GM18526 (cell line): Measurements from ENCODE around the gene MED27.

Source experiments
- POLR2A ChIP-seq: IDR thresholded peaks from 3 replicates; pipeline ENCODE4 v1.6.1; 2011; ENCODE audit not compliant: insufficient read length; ENCODE audit errors: extremely low read depth

The MED27 gene

GRCh38 chr9:131847665-131848354, 231.9 kb downstream of the MED27 start:
- TF ChIP-seq POLR2A: no peak

DNA sequence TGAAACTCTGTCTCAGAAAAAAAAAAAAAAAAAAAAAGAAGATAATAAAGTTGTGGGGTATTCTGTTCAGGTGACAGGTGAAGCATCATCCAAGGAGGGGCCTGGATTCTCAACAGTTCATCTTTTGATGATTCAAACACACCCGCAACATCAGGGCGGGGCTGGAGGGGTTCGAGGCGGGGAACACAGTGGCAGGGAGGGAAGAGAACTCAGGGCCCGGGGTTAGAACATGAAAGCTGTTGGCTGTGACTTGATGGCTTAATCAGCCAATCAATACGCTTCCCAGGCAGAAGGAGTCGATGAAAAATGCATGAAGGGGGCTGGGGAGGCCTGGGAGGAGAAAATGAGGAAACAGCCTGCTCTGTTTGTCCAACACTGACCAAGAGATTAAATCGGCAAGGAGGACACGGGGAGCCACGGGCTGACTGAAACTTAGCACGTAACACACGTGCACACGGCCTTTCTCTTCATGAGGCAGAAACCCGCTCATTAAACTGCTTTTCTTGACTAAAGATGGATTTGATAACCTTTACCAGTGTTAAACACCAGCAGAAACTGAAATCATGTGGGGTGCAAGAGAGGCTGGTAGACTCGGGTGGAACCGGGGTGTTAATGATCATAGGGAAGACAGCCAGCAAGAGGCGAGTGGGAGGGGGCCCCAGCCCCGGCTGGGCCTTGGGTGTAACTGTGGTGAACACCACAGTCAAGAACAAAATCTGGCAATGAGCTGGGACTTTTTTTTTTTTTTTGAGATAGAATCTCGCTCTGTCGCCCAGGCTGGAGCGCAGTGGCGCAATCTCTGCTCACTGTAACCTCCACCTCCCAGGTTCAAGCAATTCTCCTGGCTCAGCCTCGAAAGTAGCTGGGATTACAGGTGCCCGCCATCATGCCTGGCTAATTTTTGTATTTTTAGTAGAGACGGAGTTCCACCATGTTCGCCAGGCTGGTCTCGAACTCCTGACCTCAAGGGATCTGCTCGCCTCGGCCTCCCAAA, 234.1 kb downstream of the MED27 start:
- TF ChIP-seq POLR2A: no peak

DNA sequence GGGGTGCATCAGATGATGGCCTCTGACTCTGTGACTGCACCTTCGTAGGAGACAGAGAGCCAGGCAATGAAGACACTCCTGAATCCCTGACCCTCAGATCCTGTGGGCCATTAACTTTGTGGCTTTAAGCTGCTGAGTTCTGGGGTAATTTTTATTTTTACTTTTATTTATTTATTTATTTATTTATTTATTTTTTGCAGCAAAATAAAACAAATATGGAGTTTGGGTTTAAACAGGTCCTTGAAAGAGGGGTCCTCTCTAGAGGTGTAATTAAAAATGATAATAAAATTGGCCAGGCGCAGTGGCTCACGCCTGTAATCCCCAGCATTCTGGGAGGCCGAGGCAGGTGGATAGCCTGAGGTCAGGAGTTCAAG, 234.9 kb downstream of the MED27 start:
- TF ChIP-seq POLR2A: no peak

DNA sequence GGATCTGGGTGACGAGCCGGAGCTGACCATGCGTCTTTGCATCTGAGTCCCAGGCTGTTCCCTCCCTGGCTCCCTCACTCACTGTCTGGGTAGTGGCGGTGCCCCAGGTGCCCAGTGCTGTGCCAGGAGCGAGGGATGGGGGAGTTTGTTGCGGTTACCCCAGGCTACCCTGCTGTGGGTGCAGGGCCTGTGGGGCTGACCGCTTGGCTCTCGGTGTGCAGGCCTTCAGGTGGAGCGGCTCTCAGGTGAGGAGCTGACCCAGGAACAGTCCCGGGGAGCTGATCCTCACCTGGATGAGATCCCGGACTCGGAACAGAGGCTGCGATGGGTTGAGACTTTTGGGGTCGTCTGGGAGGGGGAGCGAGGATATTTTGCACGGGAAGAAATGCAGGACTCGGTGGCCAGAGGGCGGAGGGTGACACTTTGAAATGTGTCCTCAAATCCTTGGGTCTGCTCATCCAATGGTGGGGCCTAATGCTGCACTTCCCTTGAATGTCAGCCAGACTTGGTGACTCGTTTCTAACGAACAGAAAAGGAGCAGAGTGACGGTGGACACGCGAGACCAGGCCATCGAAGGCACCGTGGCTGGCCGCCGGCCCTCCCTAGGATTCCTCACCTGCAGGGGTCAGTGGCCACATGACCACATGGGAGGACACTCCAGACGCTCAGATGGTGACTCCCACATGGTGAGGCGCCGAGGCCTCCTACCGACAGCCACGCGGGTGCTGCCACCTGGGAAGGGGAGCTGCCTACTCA, 235.5 kb downstream of the MED27 start:
- no peak for TF ChIP-seq POLR2A

GRCh38 chr9:131841765-131842318, 237.8 kb downstream of the MED27 start:
- TF ChIP-seq POLR2A: no peak

DNA sequence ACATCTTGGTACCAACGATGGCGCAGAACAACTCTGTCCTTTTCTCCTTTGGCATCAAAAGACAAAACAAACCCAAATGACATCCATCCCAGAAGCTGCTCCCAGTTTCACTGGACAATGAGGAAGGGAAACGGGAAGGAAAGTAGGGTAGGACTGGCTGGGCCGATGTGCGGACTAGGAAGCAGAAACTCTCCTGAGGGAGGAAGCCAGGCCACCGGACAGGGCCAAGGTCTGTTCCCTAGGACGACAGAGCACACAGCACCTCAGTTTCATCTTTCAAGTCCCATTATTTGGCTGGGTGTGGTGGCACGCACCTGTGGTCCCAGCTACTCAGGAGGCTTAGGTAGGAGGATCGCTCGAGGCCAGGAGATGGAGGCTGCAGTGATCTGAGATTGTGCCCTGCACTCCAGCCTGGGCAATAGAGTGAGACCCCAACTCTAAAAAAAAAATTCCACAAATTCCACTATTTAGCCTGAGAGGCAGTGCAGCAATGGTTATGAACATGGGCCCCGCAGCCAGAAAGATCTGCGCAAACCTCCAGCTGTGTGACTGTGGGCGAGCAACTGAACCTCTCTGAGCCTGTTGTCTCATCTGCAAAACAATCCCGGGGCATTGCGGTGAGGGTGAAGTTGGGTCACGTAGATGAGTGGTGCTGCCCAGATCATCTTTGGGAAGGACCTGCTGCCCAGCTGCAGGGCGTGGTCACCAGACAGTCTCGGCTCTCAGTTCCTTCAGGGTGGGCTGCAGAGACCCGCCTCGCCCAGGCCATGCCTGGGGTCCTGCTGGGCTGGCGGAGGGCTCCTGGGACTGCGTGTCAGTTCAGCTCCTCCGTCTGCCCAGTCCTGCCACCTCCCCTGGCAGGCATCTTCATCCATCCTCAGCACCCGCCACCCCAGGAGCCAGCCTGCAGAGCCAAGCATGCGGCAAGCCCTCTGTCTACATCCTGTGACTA, 238.6 kb downstream of the MED27 start:
- TF ChIP-seq POLR2A: no peak

DNA sequence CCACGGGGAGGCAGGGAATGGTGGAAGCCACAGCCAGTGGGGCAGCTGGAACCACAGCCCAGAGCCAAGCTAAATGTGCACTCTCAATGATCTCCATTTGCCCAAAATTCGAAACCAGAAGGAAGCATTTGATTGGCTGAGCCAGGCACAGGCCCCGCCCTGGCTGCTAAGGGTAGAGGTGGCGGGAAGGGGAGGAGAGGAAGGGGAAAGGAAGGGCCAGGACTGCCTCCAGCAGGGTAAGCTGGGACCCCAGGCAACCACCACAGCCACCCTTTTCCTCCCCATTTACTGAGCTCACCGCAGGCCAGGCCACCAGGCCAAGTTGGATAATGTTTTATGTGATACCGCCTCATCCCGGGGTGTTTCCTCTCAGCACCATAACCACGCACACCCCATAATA, 239.4 kb downstream of the MED27 start:
- TF ChIP-seq POLR2A: no peak

- TF ChIP-seq POLR2A: no peak
These were observed 240.2 kb downstream of the MED27 start for GRCh38 chr9:131839281-131840084.

- no peak for TF ChIP-seq POLR2A
These were observed 241.0 kb downstream of the MED27 start for GRCh38 chr9:131838530-131839280.

DNA sequence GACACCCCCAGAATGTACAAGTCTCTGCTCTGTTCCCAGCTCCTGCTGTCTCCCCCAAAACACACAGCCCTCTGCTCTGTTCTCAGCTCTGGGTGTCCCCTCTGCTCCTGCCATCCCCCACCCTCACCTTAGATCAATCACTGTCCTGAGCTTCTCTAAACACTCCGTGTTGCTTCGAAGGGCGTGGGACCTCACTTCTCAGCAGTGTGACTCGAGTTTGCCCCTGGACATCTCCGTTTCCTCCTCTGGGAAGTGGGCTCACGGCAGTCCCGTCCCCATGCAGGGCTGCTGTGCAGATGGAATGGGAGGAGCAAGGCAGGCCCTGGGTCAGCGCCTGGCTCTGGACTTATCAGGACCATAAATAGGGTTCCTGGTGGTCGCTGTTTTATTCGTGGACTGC, 241.8 kb downstream of the MED27 start:
- no peak for TF ChIP-seq POLR2A

GRCh38 chr9:131837316-131837715, 242.4 kb downstream of the MED27 start:
- TF ChIP-seq POLR2A: no peak

DNA sequence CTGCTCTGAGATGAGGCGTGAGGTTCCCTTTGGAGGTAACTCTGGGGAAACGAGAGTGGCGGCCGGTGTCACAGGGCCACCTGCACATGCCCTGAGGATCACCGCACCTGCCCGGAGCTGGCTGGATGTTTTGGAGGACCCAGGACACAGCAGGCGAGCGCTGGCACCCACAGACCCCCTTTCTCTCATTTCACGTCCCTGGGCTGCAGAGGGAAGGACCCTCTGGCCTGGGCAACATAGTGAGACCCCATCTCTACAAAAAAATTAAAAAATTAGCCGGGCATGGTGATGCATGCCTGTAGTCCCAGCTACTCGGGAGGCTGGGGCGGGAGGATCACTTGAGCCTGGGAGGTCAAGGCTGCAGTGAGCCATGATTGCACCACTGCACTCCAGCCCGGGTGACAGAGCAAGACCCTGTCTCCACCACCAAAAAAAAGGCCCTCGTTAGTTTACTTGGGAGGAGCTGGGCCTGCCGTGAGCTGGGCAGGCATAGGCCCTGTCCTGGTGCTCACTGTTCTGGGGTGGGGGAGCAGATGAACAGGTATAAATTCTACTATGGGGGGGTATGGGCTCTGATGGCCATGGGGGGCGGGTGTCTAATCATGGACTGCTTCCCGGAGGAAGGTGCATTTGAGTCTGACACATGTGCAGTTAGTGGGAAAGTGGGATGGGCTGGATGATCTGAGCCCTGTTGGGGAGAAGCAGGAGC, 242.9 kb downstream of the MED27 start:
- TF ChIP-seq POLR2A: no peak
